IgD-negative memory B cell (primary cell): ENCODE measurements around the gene TMEM132C. TPM values are rescaled to one million over a fixed set of nuclear protein-coding genes. Genes with fewer than 3 reads are reported as not detected.
"Not testable (repeated sequence)": the region's sequence is repeated elsewhere in the genome, so short reads cannot be mapped to it uniquely, and the experiment has no call there.

Experiments
- H3K27ac Mint-ChIP-seq, 3 donors: one replicate each; pipeline ENCODE4 v1.8.0; 2020 to 2022; ENCODE audit warnings: mild to moderate bottlenecking in 3 of 3, mixed read lengths in 3 of 3, moderate library complexity in 1 of 3
- H3K27me3 Mint-ChIP-seq: one replicate; pipeline ENCODE4 v1.8.0; 2021; ENCODE audit warnings: mixed read lengths
- H3K36me3 Mint-ChIP-seq: one replicate; pipeline ENCODE4 v1.8.0; 2020; ENCODE audit warnings: mild to moderate bottlenecking, mixed read lengths
- H3K4me1 Mint-ChIP-seq, 3 donors: one replicate each; pipeline ENCODE4 v1.8.0; 2020 to 2022; ENCODE audit warnings: mixed read lengths in 3 of 3, mild to moderate bottlenecking in 1 of 3
- H3K4me3 Mint-ChIP-seq, 4 donors: one replicate each; pipeline ENCODE4 v1.8.0; 2020 to 2022; ENCODE audit warnings: mild to moderate bottlenecking in 4 of 4, mixed read lengths in 4 of 4, moderate library complexity in 3 of 4
- H3K9me3 Mint-ChIP-seq, 3 donors: one replicate each; pipeline ENCODE4 v1.8.0; 2020 to 2021; ENCODE audit warnings: mixed read lengths in 3 of 3, mild to moderate bottlenecking in 1 of 3
- polyA plus RNA-seq: library from polyadenylated mRNA; unstranded; fragments of 300-500 nt; fragmentation: Illumina TruSeq; gene quantifications from one replicate; pipeline ENCODE4 v1.2.3, GENCODE V29; 2021

TMEM132C gene
- polyA plus RNA-seq, 1 donor from 2014 or later: not detected

DNA sequence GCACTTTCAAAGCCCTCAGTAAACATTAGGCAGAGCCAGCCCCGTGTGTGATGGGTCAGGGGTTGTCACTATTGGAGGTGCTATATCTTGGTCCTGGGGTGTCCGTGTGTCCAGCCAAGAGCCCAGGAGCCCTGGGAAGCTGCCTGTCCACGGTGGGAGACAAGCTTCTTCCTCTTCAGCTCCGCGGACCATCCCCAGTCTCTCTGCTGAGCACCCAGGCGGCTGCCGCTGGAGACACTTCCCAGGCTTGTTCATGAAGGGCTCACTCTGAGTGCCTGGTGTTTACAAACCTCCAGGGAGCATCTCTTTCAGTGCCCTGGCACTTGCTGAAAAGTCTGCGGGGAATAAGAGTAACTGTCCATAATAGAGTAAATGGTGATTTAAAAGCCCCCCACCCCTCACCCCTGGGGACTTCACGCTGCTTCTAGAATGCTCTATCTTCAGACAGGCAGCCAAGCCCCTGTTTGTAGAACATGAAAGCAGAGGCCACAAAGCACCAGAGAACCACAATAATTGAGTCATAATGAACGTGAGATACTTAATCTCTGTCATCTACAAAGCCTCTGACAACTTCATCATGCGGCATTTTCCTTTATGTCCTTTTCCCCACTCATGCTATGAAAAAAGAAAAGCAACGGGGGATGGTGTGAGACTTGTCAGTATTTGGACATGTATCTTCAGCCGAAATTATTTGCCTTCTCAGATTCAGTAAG is 178.6 kb downstream of the TMEM132C start:
- no peak overlapping the region for H3K4me3 Mint-ChIP-seq
- peaks cover 0 to 4% (median 0%) of the 10 kb centered on the region in 3 donors for H3K9me3 Mint-ChIP-seq
- no peaks in the 10 kb centered on the region for H3K4me1 Mint-ChIP-seq
- H3K27ac Mint-ChIP-seq: no peak overlapping the region
- H3K27me3 Mint-ChIP-seq: no peaks in the 10 kb centered on the region
- H3K36me3 Mint-ChIP-seq: no peaks in the 10 kb centered on the region

DNA sequence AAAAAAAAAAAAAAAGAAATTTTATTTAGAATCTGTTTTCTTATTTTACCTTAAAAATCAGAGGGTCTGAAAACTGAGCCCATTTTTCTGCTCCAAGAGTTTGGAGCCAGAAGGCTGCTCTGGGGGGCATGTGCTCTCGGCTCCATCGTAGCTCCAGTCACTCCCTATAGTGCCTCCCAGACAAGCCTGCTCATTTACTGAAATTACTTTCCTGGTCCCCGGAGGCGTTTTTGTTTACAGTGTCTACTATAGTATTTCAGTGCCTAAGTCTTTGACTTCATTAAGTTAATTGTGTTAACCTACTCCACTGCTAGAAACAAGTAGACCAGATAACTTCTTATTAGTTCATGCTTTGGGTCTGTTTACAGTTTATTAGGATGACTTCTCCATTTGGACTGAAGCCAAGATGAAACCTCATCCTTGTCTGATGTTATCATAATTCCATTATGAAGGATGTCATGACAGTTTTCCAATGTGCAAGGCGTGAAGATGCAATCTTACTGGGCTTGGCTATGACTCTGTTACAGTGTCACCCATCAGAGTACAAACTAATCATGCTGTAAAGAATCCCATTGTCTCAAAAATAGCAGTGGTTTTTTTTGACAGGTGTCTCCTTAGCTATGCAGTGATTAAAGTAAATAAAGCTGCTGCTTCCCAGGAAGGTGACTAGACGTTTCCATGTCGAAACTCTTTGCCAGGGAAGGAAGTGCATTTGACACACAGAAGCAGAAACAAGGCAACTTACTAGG is 182.3 kb downstream of the TMEM132C start:
- Mint-ChIP-seq H3K4me3 (peak overlapping the region in 1 of 4 donors; percentile 49), H3K36me3 (no peaks in the 10 kb centered on the region), H3K9me3 (peaks cover 0 to 3% (median 1%) of the 10 kb centered on the region in 3 donors), H3K27ac (no peak overlapping the region), H3K27me3 (no peaks in the 10 kb centered on the region), H3K4me1 (no peaks in the 10 kb centered on the region)

DNA sequence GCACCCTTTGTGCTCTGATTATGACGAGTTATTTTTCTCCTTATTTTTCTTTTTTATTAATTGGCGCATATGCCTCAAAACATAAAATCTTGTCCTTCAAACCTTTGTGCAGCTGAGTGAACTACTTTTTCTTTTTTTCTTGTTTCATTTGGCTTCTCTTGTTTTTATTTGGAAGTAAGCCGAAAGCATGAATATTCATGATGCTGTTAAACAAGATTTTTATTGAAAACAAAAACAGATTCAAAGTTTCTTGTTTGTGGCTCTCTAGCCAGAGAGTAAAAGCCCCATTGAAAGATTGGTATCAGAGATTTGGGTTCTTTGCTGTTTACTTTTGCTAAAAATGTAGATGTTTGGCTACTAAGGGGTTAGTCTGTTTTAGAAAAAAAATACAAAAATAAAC is 183.8 kb downstream of the TMEM132C start:
- no peaks in the 10 kb centered on the region for H3K27me3 Mint-ChIP-seq
- no peak overlapping the region for H3K4me3 Mint-ChIP-seq
- no peaks in the 10 kb centered on the region for H3K4me1 Mint-ChIP-seq
- peaks cover 3% of the 10 kb centered on the region for H3K36me3 Mint-ChIP-seq
- no peak overlapping the region for H3K27ac Mint-ChIP-seq
- peaks cover 0 to 3% (median 2%) of the 10 kb centered on the region in 3 donors for H3K9me3 Mint-ChIP-seq

- Mint-ChIP-seq H3K4me1 (no peaks in the 10 kb centered on the region), H3K9me3 (peaks cover 3 to 9% (median 3%) of the 10 kb centered on the region in 3 donors), H3K4me3 (no peak overlapping the region), H3K36me3 (peaks cover 3% of the 10 kb centered on the region), H3K27ac (no peak overlapping the region), H3K27me3 (no peaks in the 10 kb centered on the region)
These were observed 188.9 kb downstream of the TMEM132C start for GRCh38 chr12:128455851-128456250.

- H3K27me3 Mint-ChIP-seq: no peaks in the 10 kb centered on the region
- H3K36me3 Mint-ChIP-seq: peaks cover 3% of the 10 kb centered on the region
- no peaks in the 10 kb centered on the region for H3K4me1 Mint-ChIP-seq
- no peak overlapping the region for H3K27ac Mint-ChIP-seq
- peaks cover 3 to 9% (median 3%) of the 10 kb centered on the region in 3 donors for H3K9me3 Mint-ChIP-seq
- no peak overlapping the region for H3K4me3 Mint-ChIP-seq
These were observed 190.0 kb downstream of the TMEM132C start for GRCh38 chr12:128456922-128457321.

GRCh38 chr12:128458301-128458974 is 191.5 kb downstream of the TMEM132C start:
- H3K36me3 Mint-ChIP-seq: peaks cover 3% of the 10 kb centered on the region
- no peak overlapping the region for H3K4me3 Mint-ChIP-seq
- no peaks in the 10 kb centered on the region for H3K27me3 Mint-ChIP-seq
- H3K4me1 Mint-ChIP-seq: no peaks in the 10 kb centered on the region
- peaks cover 3 to 9% (median 3%) of the 10 kb centered on the region in 3 donors for H3K9me3 Mint-ChIP-seq
- H3K27ac Mint-ChIP-seq: no peak overlapping the region

GRCh38 chr12:128459067-128459466 is 192.1 kb downstream of the TMEM132C start:
- H3K4me3 Mint-ChIP-seq: no peak overlapping the region
- peaks cover 3% of the 10 kb centered on the region for H3K36me3 Mint-ChIP-seq
- no peaks in the 10 kb centered on the region for H3K27me3 Mint-ChIP-seq
- H3K4me1 Mint-ChIP-seq: no peaks in the 10 kb centered on the region
- peaks cover 0 to 9% (median 3%) of the 10 kb centered on the region in 3 donors for H3K9me3 Mint-ChIP-seq
- H3K27ac Mint-ChIP-seq: no peak overlapping the region

DNA sequence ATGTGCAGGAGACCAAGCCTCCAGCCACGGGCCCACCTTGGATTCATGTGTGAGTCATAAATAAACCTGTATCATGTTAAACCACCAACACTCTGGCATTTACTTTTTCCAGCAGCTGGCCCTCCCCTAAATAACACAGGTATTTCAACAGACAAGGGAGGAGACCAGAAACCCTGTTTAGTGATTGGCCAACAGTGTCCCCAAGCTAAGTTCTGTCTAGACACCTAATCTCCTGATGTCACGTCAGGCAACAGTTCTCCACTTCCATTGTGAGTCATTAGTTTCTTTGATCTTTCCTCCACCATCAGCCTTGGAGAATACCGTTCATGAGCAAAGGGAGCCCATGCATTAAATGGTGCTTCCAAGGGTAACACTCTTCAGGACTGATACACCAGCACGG is 196.9 kb downstream of the TMEM132C start:
- Mint-ChIP-seq H3K9me3 (peaks cover 0 to 7% (median 3%) of the 10 kb centered on the region in 3 donors), H3K36me3 (no peaks in the 10 kb centered on the region), H3K27ac (no peak overlapping the region), H3K4me1 (no peaks in the 10 kb centered on the region), H3K4me3 (no peak overlapping the region), H3K27me3 (no peaks in the 10 kb centered on the region)

DNA sequence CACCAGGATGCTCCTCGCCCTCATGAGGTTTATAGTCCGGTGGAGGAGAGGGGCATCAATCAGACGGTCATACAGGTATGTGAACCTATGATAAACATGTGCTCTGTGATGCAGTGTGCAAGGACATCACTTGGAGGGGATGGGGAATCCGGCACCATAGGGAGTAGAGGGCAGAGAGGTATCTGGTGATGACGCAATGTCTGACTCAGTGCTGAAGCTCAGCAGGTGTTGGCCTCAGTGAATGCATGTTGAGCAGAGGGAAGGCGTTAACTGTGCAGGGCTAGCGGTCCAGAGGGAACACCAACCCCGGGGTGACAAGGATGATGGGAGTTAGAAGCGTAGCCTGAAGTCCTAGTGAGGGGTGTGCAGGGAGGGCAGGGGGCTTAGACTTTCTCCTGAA is 200.9 kb downstream of the TMEM132C start:
- no peak overlapping the region for H3K4me3 Mint-ChIP-seq
- peaks cover 0 to 5% (median 0%) of the 10 kb centered on the region in 3 donors for H3K9me3 Mint-ChIP-seq
- H3K36me3 Mint-ChIP-seq: peaks cover 2% of the 10 kb centered on the region
- H3K27ac Mint-ChIP-seq: peak overlapping the region in 1 of 3 donors; percentile 66
- H3K27me3 Mint-ChIP-seq: no peaks in the 10 kb centered on the region
- no peaks in the 10 kb centered on the region for H3K4me1 Mint-ChIP-seq

DNA sequence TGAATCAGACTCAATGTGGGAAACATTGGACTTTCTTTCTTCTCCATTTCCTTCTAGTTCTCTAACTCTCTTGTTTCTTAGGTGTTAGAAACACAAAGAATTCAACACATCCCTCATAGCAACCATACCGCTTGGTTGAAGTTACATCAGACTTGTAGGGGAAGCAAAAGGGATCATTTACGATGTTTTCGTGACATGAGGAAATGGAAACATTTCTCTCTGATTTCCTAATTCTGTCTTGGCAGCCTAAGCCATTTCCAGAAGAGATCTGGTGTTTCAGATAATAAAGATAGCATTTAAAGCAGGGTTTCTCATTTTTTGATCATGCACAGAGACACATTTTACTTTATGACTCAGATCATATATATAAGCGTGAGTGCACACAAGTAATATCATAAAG is 202.0 kb downstream of the TMEM132C start:
- Mint-ChIP-seq H3K4me1 (no peaks in the 10 kb centered on the region), H3K4me3 (no peak overlapping the region), H3K9me3 (peaks cover 0 to 8% (median 3%) of the 10 kb centered on the region in 3 donors), H3K27ac (no peak overlapping the region), H3K36me3 (peaks cover 2% of the 10 kb centered on the region), H3K27me3 (no peaks in the 10 kb centered on the region)

- no peak overlapping the region for H3K4me3 Mint-ChIP-seq
- H3K27ac Mint-ChIP-seq: no peak overlapping the region
- peaks cover 0 to 8% (median 5%) of the 10 kb centered on the region in 3 donors for H3K9me3 Mint-ChIP-seq
- H3K27me3 Mint-ChIP-seq: no peaks in the 10 kb centered on the region
- no peaks in the 10 kb centered on the region for H3K4me1 Mint-ChIP-seq
- H3K36me3 Mint-ChIP-seq: peaks cover 2% of the 10 kb centered on the region
These were observed 204.5 kb downstream of the TMEM132C start for GRCh38 chr12:128471491-128471890.

- no peaks in the 10 kb centered on the region for H3K4me1 Mint-ChIP-seq
- H3K4me3 Mint-ChIP-seq: no peak overlapping the region
- peaks cover 0 to 6% (median 5%) of the 10 kb centered on the region in 3 donors for H3K9me3 Mint-ChIP-seq
- no peak overlapping the region for H3K27ac Mint-ChIP-seq
- H3K27me3 Mint-ChIP-seq: no peaks in the 10 kb centered on the region
- peaks cover 2% of the 10 kb centered on the region for H3K36me3 Mint-ChIP-seq
These were observed 207.9 kb downstream of the TMEM132C start for GRCh38 chr12:128474916-128475315.

DNA sequence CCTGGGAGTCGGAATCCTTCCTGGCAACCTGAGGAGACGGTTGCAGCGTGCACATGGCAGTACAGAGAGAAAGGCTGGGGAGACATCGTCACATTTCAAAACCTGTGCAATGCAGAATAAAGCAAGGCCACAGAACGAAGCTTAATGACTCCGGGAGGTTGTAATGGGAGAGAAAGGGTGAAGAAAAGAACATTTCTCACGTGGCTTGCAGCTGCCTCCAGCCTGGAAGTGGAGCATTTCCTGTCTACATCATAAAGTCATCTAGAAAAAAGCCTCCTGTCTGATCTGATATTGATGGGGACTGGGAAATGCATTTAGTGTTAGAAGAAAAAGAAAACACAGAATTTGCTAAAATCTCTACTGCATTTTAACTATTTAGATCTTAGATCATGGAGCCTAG is 209.3 kb downstream of the TMEM132C start:
- H3K9me3 Mint-ChIP-seq: peaks cover 0 to 6% (median 5%) of the 10 kb centered on the region in 3 donors
- H3K27me3 Mint-ChIP-seq: no peaks in the 10 kb centered on the region
- no peak overlapping the region for H3K27ac Mint-ChIP-seq
- no peak overlapping the region for H3K4me3 Mint-ChIP-seq
- no peaks in the 10 kb centered on the region for H3K4me1 Mint-ChIP-seq
- H3K36me3 Mint-ChIP-seq: peaks cover 1% of the 10 kb centered on the region

DNA sequence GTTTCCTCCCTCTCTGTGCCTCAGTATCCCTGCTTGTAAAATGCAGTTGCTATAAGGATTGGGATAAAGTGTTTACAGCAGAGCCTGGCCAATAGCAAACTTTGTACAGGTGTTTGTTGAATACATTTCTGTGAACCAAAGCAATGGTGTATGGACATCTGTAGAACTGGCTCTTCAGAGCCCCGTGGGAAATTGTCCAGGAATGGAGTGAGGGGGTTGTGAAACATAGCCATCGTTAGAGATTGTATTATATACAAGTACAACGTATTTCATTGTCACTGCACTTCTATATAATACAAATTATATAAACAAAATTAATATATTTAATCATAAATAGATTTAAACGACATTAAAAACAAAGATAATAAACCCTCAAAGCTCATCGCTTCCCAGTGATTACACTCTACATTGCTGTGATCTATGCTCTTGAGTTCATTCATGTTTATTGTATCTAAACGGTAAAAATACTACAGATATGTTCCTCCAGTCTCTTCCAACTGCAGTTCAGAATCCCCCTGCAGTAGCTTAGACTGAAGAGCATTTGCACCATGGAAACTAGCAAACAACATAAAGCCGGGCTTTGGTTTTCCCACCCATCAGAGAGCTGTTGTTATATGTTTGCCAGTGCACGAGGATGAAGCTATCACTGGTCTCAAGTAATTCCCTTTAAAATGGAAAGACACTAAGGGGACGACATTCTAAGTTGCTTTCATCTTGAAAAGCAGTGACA is 216.7 kb downstream of the TMEM132C start:
- Mint-ChIP-seq H3K4me3 (no peak overlapping the region), H3K27me3 (no peaks in the 10 kb centered on the region), H3K36me3 (no peaks in the 10 kb centered on the region), H3K27ac (no peak overlapping the region), H3K4me1 (no peaks in the 10 kb centered on the region), H3K9me3 (peaks cover 0 to 6% (median 3%) of the 10 kb centered on the region in 3 donors)

- H3K4me3 Mint-ChIP-seq, H3K27me3 Mint-ChIP-seq, H3K27ac Mint-ChIP-seq, H3K4me1 Mint-ChIP-seq, H3K36me3 Mint-ChIP-seq: not testable (repeated sequence)
- H3K9me3 Mint-ChIP-seq: peaks cover 6 to 15% (median 6%) of the 10 kb centered on the region in 3 donors
These were observed 230.4 kb downstream of the TMEM132C start for GRCh38 chr12:128497376-128497775.
